Neural progenitor cell (in vitro differentiated cells): ENCODE data around the gene EXT2. TPM values are rescaled to one million over a fixed set of nuclear protein-coding genes. Genes with fewer than 3 reads are reported as not detected.

ENCODE experiments used
- DNase-seq: peaks from one replicate; pipeline ENCODE4 v3.0.0-alpha.2; 2016; ENCODE audit warnings: low spot score
- H2AFZ ChIP-seq: fragments of 200-600 bp; sonication (generic); replicated peaks from 2 replicates; pipeline ENCODE4 v1.6.1; 2016; ENCODE audit warnings: antibody characterized with exemption
- H3F3A ChIP-seq: fragments of 200-600 bp; sonication (generic); 2 replicates; pipeline ENCODE4 v1.6.1; 2016; ENCODE audit warnings: antibody characterized with exemption, low read depth
- H3K27ac ChIP-seq: fragments of 200-600 bp; sonication (generic); 2 replicates; pipeline ENCODE4 v1.5.1; 2016; ENCODE audit warnings: mild to moderate bottlenecking
- H3K27me3 ChIP-seq: fragments of 200-600 bp; sonication (generic); 2 replicates; pipeline ENCODE4 v1.6.1; 2016; ENCODE audit warnings: mild to moderate bottlenecking, moderate library complexity
- H3K36me3 ChIP-seq: fragments of 200-600 bp; sonication (generic); 2 replicates; pipeline ENCODE4 v1.5.1; 2016
- H3K4me1 ChIP-seq: fragments of 200-600 bp; sonication (generic); 2 replicates; pipeline ENCODE4 v1.6.1; 2016; ENCODE audit warnings: mixed run types
- H3K4me2 ChIP-seq: fragments of 200-600 bp; sonication (generic); 2 replicates; pipeline ENCODE4 v1.6.1; 2016
- H3K4me3 ChIP-seq: fragments of 200-600 bp; sonication (generic); 2 replicates; pipeline ENCODE4 v1.5.1; 2016
- H3K79me2 ChIP-seq: fragments of 200-600 bp; sonication (generic); 2 replicates; pipeline ENCODE4 v1.6.1; 2016; ENCODE audit warnings: low read depth
- H3K9ac ChIP-seq: fragments of 200-600 bp; sonication (generic); 2 replicates; pipeline ENCODE4 v1.6.1; 2016
- H3K9me3 ChIP-seq: fragments of 200-600 bp; sonication (generic); 2 replicates; pipeline ENCODE4 v1.5.1; 2016; ENCODE audit warnings: low read depth
- H4K20me1 ChIP-seq: fragments of 200-600 bp; sonication (generic); 2 replicates; pipeline ENCODE4 v1.6.1; 2016; ENCODE audit warnings: low read depth
- H3K27ac Mint-ChIP-seq: 3 replicates; pipeline ENCODE4 v1.8.0; 2021; ENCODE audit warnings: mixed read lengths
- H3K27me3 Mint-ChIP-seq: 2 replicates; pipeline ENCODE4 v1.8.0; 2022; ENCODE audit warnings: low read depth, mild to moderate bottlenecking, inconsistent platforms, moderate library complexity, mixed read lengths; ENCODE audit not compliant: insufficient read depth
- H3K36me3 Mint-ChIP-seq: 3 replicates; pipeline ENCODE4 v1.8.0; 2021; ENCODE audit warnings: mixed read lengths
- H3K4me1 Mint-ChIP-seq: 3 replicates; pipeline ENCODE4 v1.8.0; 2021; ENCODE audit warnings: mixed read lengths
- H3K4me3 Mint-ChIP-seq: 3 replicates; pipeline ENCODE4 v1.8.0; 2021; ENCODE audit warnings: mild to moderate bottlenecking, moderate library complexity, mixed read lengths
- H3K9me3 Mint-ChIP-seq: 3 replicates; pipeline ENCODE4 v1.8.0; 2020; ENCODE audit warnings: mixed read lengths
- EZH2 ChIP-seq: fragments of 200-600 bp; sonication (generic); IDR thresholded peaks from 2 replicates; pipeline ENCODE4 v1.6.1; 2017; ENCODE audit warnings: antibody characterized with exemption, mild to moderate bottlenecking, moderate library complexity
- EZH2phosphoT487 ChIP-seq: fragments of 200-600 bp; sonication (generic); IDR thresholded peaks from 2 replicates; pipeline ENCODE4 v1.6.1; 2017; ENCODE audit warnings: antibody characterized with exemption
- total RNA-seq: library from RNA; depleted of rRNA; stranded (reverse); fragments of >200 nt; gene quantifications from 2 replicates; pipeline ENCODE4 v1.2.3, GENCODE V29; 2015; ENCODE audit warnings: low replicate concordance
- TF ChIP-seq, protein P1 (sequence below): fragments of 200-600 bp; sonication (generic); IDR thresholded peaks from 2 replicates; pipeline ENCODE4 v1.5.1; 2017; ENCODE audit warnings: antibody characterized with exemption, mild to moderate bottlenecking

Gene EXT2
- total RNA-seq, 1 donor from 2014 or later, result 70.4 TPM

DNA sequence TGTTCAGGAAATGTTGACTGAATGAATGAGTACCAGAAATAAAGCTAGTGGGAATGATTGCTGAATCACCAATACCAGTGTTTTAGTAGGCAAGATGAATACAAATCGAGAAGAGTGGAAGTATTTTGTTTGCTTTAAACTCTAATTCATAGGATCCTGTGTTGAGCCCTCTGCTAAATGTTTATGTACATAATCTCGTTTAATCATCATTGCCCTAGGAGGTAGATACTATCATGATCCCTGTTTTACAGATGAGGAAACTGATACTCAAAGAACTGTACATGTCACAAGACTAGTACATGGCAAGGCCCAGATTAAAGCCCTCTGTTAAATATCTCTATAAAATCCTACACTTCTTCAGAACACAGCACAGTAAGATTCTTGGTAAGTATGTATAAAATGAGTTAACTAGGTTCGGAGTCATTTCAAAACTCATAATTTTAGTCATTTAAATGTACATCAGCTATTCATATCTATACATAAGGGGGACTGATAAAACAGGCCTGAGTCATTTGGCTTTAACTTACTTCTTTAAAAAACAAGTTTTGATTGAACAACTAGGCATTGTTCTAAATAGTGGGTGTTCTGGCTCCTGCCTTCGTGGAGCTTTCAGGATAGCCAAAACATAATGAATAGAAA, 97.1 kb downstream of the EXT2 start:
- no peak overlapping the region for H3K27ac Mint-ChIP-seq
- Histone ChIP-seq H3K27me3 (peaks cover 27% of the 10 kb centered on the region), H3K4me2 (no peak overlapping the region), H3K27ac (no peak overlapping the region), H3F3A (peaks cover 17% of the 10 kb centered on the region), H3K36me3 (peaks cover 4% of the 10 kb centered on the region), H4K20me1 (peaks cover 37% of the 10 kb centered on the region), H3K9me3 (peaks cover 16% of the 10 kb centered on the region), H3K9ac (no peak overlapping the region), H3K79me2 (no peaks in the 10 kb centered on the region), H2AFZ (no peak overlapping the region), H3K4me1 (peaks cover 20% of the 10 kb centered on the region), H3K4me3 (no peak overlapping the region)
- no peak overlapping the region for H3K4me3 Mint-ChIP-seq
- H3K27me3 Mint-ChIP-seq, result peaks cover 7% of the 10 kb centered on the region
- H3K36me3 Mint-ChIP-seq, result peaks cover 50% of the 10 kb centered on the region
- peaks cover 40% of the 10 kb centered on the region for H3K9me3 Mint-ChIP-seq
- H3K4me1 Mint-ChIP-seq, result peaks cover 28% of the 10 kb centered on the region
- DNase-seq, result no peak
- TF ChIP-seq EZH2, result no peak
- TF ChIP-seq, protein P1, sequence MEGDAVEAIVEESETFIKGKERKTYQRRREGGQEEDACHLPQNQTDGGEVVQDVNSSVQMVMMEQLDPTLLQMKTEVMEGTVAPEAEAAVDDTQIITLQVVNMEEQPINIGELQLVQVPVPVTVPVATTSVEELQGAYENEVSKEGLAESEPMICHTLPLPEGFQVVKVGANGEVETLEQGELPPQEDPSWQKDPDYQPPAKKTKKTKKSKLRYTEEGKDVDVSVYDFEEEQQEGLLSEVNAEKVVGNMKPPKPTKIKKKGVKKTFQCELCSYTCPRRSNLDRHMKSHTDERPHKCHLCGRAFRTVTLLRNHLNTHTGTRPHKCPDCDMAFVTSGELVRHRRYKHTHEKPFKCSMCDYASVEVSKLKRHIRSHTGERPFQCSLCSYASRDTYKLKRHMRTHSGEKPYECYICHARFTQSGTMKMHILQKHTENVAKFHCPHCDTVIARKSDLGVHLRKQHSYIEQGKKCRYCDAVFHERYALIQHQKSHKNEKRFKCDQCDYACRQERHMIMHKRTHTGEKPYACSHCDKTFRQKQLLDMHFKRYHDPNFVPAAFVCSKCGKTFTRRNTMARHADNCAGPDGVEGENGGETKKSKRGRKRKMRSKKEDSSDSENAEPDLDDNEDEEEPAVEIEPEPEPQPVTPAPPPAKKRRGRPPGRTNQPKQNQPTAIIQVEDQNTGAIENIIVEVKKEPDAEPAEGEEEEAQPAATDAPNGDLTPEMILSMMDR, result no peak
- TF ChIP-seq EZH2phosphoT487, result no peak

GRCh38 chr11:44193856-44194255, 98.4 kb downstream of the EXT2 start:
- DNase-seq, result no peak
- peaks cover 8% of the 10 kb centered on the region for H3K27me3 Mint-ChIP-seq
- H2AFZ ChIP-seq, result no peak overlapping the region

GRCh38 chr11:44198146-44198724, 102.8 kb downstream of the EXT2 start:
- Histone ChIP-seq H4K20me1 (peaks cover 11% of the 10 kb centered on the region), H3K4me1 (peaks cover 14% of the 10 kb centered on the region), H3F3A (peaks cover 16% of the 10 kb centered on the region), H3K4me2 (no peak overlapping the region), H3K27me3 (peaks cover 7% of the 10 kb centered on the region), H2AFZ (no peak overlapping the region), H3K9ac (no peak overlapping the region), H3K79me2 (no peaks in the 10 kb centered on the region), H3K27ac (no peak overlapping the region), H3K4me3 (no peak overlapping the region), H3K36me3 (no peaks in the 10 kb centered on the region), H3K9me3 (no peaks in the 10 kb centered on the region)
- Mint-ChIP-seq H3K4me1 (peaks cover 8% of the 10 kb centered on the region), H3K27me3 (peaks cover 5% of the 10 kb centered on the region), H3K27ac (no peak overlapping the region), H3K36me3 (peaks cover 51% of the 10 kb centered on the region), H3K4me3 (no peak overlapping the region), H3K9me3 (peaks cover 24% of the 10 kb centered on the region)
- TF ChIP-seq, protein P1, result no peak
- no peak for TF ChIP-seq EZH2
- no peak for TF ChIP-seq EZH2phosphoT487
- no peak for DNase-seq

More at GRCh38 chr11:44193856-44194255, 98.4 kb downstream of the EXT2 start:
- peaks cover 28% of the 10 kb centered on the region for H3F3A ChIP-seq
- H3K27ac ChIP-seq, result no peak overlapping the region
- H3K27me3 ChIP-seq, result peaks cover 27% of the 10 kb centered on the region
- Mint-ChIP-seq H3K4me1 (peaks cover 36% of the 10 kb centered on the region), H3K27ac (no peak overlapping the region), H3K36me3 (peaks cover 50% of the 10 kb centered on the region), H3K9me3 (peaks cover 31% of the 10 kb centered on the region), H3K4me3 (no peak overlapping the region)
- H4K20me1 ChIP-seq, result peaks cover 42% of the 10 kb centered on the region
- no peak overlapping the region for H3K4me3 ChIP-seq
- H3K36me3 ChIP-seq, result no peaks in the 10 kb centered on the region
- H3K9ac ChIP-seq, result no peak overlapping the region
- TF ChIP-seq EZH2phosphoT487 (no peak), EZH2 (no peak)
- TF ChIP-seq, protein P1, result no peak
- no peaks in the 10 kb centered on the region for H3K79me2 ChIP-seq
- peaks cover 4% of the 10 kb centered on the region for H3K9me3 ChIP-seq
- H3K4me2 ChIP-seq, result no peak overlapping the region
- H3K4me1 ChIP-seq, result peaks cover 20% of the 10 kb centered on the region
